ENCODE results near the gene LAPTM5. TPM values are rescaled to one million over a fixed set of nuclear protein-coding genes. Genes with fewer than 3 reads are reported as not detected.

Gene LAPTM5
- total and polyA plus RNA-seq, 2 of the 13 experiments (the other 11 are each of a cell fraction or from before 2014, with no cell fraction given): 0.41 to 0.86 TPM

DNA sequence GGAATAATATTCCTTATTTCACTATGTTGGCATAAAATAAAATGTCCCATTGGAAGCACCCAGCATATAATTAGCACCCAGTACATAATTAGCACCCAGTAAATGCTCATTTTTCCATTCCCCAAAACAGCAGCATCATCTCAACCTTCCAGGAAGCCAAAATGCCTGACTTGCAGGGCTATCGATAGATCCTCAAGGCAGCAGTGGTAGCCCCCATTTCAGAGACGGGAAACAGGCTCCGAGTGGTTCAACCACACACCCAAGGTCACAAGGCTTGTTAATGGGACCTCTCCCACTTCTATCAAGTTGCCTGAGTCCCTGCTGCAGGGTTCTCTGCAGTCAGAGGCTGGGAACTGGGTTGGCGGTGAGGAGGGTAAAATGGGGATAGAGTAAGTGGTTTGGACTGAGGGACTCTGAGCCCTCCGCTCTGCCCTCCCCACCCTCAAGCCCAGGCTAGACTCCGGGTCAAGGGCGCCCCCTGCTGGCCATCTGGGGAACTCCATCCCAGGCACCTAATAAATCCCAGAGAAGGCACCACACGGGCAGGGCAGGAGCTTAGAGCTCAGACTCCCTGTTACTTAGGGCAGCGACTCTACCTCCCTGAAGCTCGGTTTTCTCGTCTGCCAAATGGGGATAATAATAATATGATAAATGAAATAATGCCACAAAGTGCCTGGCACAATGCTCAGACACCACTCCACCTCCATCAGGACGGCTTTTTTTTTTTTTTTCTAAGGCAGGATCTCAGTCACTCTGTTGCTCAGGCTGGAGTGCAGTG, 21.9 kb upstream of the LAPTM5 start (continued):
- TF ChIP-seq MZF1 (CRISPR knock-in tag; IDR thresholded peaks at IDR 0.05; ENCODE audit: borderline replicate concordance) (no peak), GATA4 (IDR thresholded peaks at IDR 0.05; ENCODE audit: borderline replicate concordance, low read depth) (no peak), ISX (CRISPR knock-in tag; conservative IDR thresholded peaks at IDR 0.05) (no peak), ZKSCAN5 (CRISPR knock-in tag; IDR thresholded peaks at IDR 0.05) (no peak), REPIN1 (CRISPR knock-in tag; IDR thresholded peaks at IDR 0.05; ENCODE audit: borderline replicate concordance, low read depth) (peak; percentile 57; the same call in 1 of the 2 replicates), FOXK2 (IDR thresholded peaks at IDR 0.05) (no peak), TCF7 (IDR thresholded peaks at IDR 0.05; ENCODE audit: low read depth) (no peak), KAT2B (IDR thresholded peaks at IDR 0.05; ENCODE audit: borderline replicate concordance, low read depth, low read length) (no peak), ZNF660 (CRISPR knock-in tag; IDR thresholded peaks at IDR 0.05; ENCODE audit: borderline replicate concordance, low read depth) (no peak), BHLHE40 (IDR thresholded peaks at IDR 0.05; ENCODE audit: low read length) (no peak), BORCS8-MEF2B (CRISPR knock-in tag; IDR thresholded peaks at IDR 0.05) (0 out of 2 replicates have a peak, but pooled peaks have one; percentile 33), ZNF816 (CRISPR knock-in tag; IDR thresholded peaks at IDR 0.05; ENCODE audit: borderline replicate concordance) (no peak), POGZ (CRISPR knock-in tag; IDR thresholded peaks at IDR 0.05) (no peak)

DNA sequence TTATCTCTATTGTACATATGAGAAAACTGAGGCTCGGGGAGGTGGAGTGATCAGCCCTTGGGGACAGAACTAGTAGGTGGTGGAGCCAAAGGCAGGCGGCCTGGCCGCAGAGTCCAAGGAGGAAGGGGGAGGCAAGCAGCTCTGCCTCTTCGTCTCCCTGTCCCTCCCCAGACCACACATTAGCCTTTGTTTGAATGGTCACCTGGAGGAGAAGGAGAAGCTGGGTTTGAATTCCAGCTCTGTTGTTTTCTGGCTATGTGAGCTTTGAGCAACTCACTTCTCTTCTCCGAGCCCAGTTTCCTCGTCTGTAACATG, 21.4 kb upstream of the LAPTM5 start:
- no peak overlapping the region for H3K4me3 ChIP-seq (replicated peaks in 1 of 3; ENCODE audit: insufficient read depth in 1 of 3, low read depth in 2 of 3, low read length in 3 of 3)
- DNase-seq (ENCODE audit: low spot score): no peak
- intact Hi-C loops (cut with micrococcal nuclease; ENCODE audit: unreplicated experiment): loop anchor here (1.0 kb wide), 1 partner anchor 60 kb away; no protein-coding TSS in a partner anchor
- no peak overlapping the region for H2AFZ ChIP-seq (ENCODE audit: low read length)
- in situ Hi-C loops (cut with HindIII; ENCODE audit: extremely low pct_ligation_motif_present, low pct_unique_long_range_greater_than_20kb): loop anchor here (5.0 kb wide), 1 partner anchor 62 kb away; no protein-coding TSS in a partner anchor
- ChIA-PET POLR2A (interaction anchor here (2.8 kb wide), 1 partner anchor 60 kb away, joined by 21 read pairs; no protein-coding TSS in a partner anchor), CTCF (ENCODE audit: low intra/inter-chr PET ratio, low total read pairs) (interaction anchor here (5.4 kb wide), 1 partner anchor 59 kb away, joined by 73 read pairs; no protein-coding TSS in a partner anchor)
- no peaks in the 10 kb centered on the region for H3K79me2 ChIP-seq (ENCODE audit: insufficient read depth, low read length)
- no peak overlapping the region for H3K27ac ChIP-seq (ENCODE audit: extremely low read length, insufficient read depth, low read length)
- no TSS peak for BruUV-seq (replicated peaks)
- H3K4me2 ChIP-seq (ENCODE audit: low read depth, low read length): no peak overlapping the region
- no peak overlapping the region for H3K9ac ChIP-seq (ENCODE audit: insufficient read depth, low read depth, low read length)
- H3K36me3 ChIP-seq (replicated peaks in 1 of 2; ENCODE audit: control insufficient read depth in 1 of 2, insufficient read depth in 2 of 2, low read length in 2 of 2): no peaks in the 10 kb centered on the region
- peaks cover 0 to 3% of the 10 kb centered on the region in 2 experiments; a peak in 1 of 5 replicates for H3K27me3 ChIP-seq (ENCODE audit: control insufficient read depth in 1 of 2, insufficient read depth in 2 of 2, low read length in 2 of 2)
- ATAC-seq: no peak
- 19% methylated on average over 6 of the region's 6 CpGs for WGBS (ENCODE audit: low lambda C conversion rate)
- H3K9me3 ChIP-seq (ENCODE audit: low read length): no peaks in the 10 kb centered on the region
- peaks cover 17% of the 10 kb centered on the region for H3K4me1 ChIP-seq (ENCODE audit: insufficient read depth, low read length)
- no peaks in the 10 kb centered on the region for H4K20me1 ChIP-seq (ENCODE audit: insufficient read depth, low read length)
- no peak for FAIRE-seq
- TF ChIP-seq KLF6 (CRISPR knock-in tag; IDR thresholded peaks at IDR 0.05) (no peak), REPIN1 (CRISPR knock-in tag; IDR thresholded peaks at IDR 0.05; ENCODE audit: borderline replicate concordance, low read depth) (no peak), ZFP90 (CRISPR knock-in tag; IDR thresholded peaks at IDR 0.05; ENCODE audit: borderline replicate concordance) (no peak), MATR3 (CRISPR knock-in tag; IDR thresholded peaks at IDR 0.05) (no peak), KMT2B (CRISPR knock-in tag; IDR thresholded peaks at IDR 0.05) (no peak), PTBP1 (IDR thresholded peaks at IDR 0.05; ENCODE audit: low read depth, low read length, poor library complexity, severe bottlenecking) (no peak), PHF20 (CRISPR knock-in tag; IDR thresholded peaks at IDR 0.05) (no peak), JUND (CRISPR knock-in tag; IDR thresholded peaks at IDR 0.05) (no peak), ZNF607 (CRISPR knock-in tag; IDR thresholded peaks at IDR 0.05; ENCODE audit: borderline replicate concordance) (no peak)
- TF ChIP-seq, protein P1, sequence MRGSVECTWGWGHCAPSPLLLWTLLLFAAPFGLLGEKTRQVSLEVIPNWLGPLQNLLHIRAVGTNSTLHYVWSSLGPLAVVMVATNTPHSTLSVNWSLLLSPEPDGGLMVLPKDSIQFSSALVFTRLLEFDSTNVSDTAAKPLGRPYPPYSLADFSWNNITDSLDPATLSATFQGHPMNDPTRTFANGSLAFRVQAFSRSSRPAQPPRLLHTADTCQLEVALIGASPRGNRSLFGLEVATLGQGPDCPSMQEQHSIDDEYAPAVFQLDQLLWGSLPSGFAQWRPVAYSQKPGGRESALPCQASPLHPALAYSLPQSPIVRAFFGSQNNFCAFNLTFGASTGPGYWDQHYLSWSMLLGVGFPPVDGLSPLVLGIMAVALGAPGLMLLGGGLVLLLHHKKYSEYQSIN (CRISPR knock-in tag; IDR thresholded peaks at IDR 0.05; ENCODE audit: borderline replicate concordance): no peak
- TF ChIP-seq, protein P2, sequence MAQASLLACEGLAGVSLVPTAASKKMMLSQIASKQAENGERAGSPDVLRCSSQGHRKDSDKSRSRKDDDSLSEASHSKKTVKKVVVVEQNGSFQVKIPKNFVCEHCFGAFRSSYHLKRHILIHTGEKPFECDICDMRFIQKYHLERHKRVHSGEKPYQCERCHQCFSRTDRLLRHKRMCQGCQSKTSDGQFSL (CRISPR knock-in tag; IDR thresholded peaks at IDR 0.05): no peak
- TF ChIP-seq, protein P3, sequence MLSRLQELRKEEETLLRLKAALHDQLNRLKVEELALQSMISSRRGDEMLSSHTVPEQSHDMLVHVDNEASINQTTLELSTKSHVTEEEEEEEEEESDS (CRISPR knock-in tag; IDR thresholded peaks at IDR 0.05; ENCODE audit: borderline replicate concordance): no peak

Measured in HepG2 (cell line).